ENCODE data around the gene SLC12A3.

DNA sequence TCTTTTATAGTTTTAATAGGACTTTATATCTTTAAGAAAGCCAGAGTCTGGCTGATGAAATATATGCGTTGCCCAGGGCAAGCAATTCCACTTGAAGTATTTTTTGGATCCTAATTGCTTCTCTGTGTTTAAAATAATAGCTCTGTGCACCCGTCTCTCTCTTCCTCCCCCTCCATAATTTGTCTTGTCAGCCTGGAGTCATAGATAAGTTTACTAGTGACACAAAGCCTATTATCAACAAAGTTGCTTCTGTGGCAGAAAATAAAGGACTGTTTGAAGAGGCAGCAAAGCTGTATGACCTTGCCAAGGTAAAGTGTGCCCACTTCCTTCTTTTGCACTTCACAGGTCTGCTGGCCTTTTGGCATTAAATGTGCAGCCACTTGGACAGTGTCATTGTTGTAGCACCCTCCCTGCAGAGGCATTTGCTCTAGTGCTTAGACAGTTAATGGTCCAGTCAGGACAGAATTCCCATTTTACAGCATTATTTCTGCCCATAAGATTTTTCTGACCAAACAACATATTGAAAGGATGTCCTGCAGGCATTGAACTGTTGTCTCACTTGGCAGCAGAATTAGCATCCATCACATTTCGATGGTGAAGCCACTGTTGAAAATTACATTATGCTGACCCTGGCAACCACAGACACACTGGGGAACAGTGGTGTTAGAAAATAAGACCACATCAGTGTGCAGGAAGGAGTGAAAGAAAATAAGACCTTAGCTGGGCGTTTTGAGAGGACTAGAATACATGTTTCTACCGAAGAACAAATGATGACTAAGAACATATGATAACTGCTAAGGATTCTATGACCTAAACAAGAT, 28.4 kb upstream of the SLC12A3 start:
- TF ChIP-seq, protein P1, sequence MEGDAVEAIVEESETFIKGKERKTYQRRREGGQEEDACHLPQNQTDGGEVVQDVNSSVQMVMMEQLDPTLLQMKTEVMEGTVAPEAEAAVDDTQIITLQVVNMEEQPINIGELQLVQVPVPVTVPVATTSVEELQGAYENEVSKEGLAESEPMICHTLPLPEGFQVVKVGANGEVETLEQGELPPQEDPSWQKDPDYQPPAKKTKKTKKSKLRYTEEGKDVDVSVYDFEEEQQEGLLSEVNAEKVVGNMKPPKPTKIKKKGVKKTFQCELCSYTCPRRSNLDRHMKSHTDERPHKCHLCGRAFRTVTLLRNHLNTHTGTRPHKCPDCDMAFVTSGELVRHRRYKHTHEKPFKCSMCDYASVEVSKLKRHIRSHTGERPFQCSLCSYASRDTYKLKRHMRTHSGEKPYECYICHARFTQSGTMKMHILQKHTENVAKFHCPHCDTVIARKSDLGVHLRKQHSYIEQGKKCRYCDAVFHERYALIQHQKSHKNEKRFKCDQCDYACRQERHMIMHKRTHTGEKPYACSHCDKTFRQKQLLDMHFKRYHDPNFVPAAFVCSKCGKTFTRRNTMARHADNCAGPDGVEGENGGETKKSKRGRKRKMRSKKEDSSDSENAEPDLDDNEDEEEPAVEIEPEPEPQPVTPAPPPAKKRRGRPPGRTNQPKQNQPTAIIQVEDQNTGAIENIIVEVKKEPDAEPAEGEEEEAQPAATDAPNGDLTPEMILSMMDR (IDR thresholded peaks at IDR 0.05) = no peak
- no peak for TF ChIP-seq POLR2A (IDR thresholded peaks at IDR 0.05)
